GM06990 (cell line): ENCODE results near the gene TMEM59.

Experiments used
- DNase-seq: peaks from one replicate; pipeline ENCODE4 v3.0.0-alpha.2; 2011; ENCODE audit not compliant: insufficient read length; ENCODE audit errors: extremely low read depth
- H3K27me3 ChIP-seq: replicated peaks from 2 replicates; pipeline ENCODE4 v1.6.0; 2011; ENCODE audit warnings: low read length; ENCODE audit not compliant: control insufficient read depth, insufficient read depth
- H3K36me3 ChIP-seq: 2 replicates; pipeline ENCODE4 v1.5.1; 2011; ENCODE audit warnings: low read length; ENCODE audit not compliant: control insufficient read depth, insufficient read depth
- H3K4me3 ChIP-seq: replicated peaks from 2 replicates; pipeline ENCODE4 v1.5.1; 2011; ENCODE audit warnings: low read depth, mild to moderate bottlenecking, control low read depth, low read length
- TF ChIP-seq, protein P1 (sequence below): IDR thresholded peaks from 2 replicates; pipeline ENCODE4 v1.5.1; 2011; ENCODE audit warnings: low read length, control low read depth, mild to moderate bottlenecking, inconsistent platforms; ENCODE audit not compliant: insufficient read depth, poor library complexity, severe bottlenecking

The TMEM59 gene

DNA sequence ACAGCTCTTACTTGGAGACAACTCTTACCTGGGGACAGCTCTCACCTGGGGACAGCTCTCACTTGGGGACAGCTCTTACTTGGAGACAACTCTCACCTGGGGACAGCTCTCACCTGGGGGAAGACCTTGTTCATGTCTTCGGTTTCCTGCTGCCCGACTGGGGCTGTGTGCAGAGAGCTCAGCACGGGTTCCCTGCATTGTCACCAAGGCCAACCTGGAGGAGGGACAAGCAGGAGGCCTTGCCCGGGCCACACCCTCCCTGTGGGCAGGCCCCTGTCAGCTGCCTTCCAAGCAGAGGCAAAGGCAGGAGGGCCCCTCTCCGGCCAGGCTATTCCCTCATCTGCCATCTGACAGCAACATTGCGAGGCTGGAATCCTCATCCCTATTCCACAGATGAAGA lies 35.0 kb downstream of the TMEM59 start, which contains the start of gene LDLRAD1:
LDLRAD1 (minus strand) TSS at position 208 of the 400 bp plus-strand sequence; CDS start at position 134, 74 bp downstream.
- TF ChIP-seq, protein P1, sequence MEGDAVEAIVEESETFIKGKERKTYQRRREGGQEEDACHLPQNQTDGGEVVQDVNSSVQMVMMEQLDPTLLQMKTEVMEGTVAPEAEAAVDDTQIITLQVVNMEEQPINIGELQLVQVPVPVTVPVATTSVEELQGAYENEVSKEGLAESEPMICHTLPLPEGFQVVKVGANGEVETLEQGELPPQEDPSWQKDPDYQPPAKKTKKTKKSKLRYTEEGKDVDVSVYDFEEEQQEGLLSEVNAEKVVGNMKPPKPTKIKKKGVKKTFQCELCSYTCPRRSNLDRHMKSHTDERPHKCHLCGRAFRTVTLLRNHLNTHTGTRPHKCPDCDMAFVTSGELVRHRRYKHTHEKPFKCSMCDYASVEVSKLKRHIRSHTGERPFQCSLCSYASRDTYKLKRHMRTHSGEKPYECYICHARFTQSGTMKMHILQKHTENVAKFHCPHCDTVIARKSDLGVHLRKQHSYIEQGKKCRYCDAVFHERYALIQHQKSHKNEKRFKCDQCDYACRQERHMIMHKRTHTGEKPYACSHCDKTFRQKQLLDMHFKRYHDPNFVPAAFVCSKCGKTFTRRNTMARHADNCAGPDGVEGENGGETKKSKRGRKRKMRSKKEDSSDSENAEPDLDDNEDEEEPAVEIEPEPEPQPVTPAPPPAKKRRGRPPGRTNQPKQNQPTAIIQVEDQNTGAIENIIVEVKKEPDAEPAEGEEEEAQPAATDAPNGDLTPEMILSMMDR, result no peak
- H3K36me3 ChIP-seq, result no peaks in the 10 kb centered on the region
- no peak within 1 kb of the TSS for H3K4me3 ChIP-seq
- no peak for DNase-seq
- H3K27me3 ChIP-seq, result peaks cover 3% of the 10 kb centered on the region

DNA sequence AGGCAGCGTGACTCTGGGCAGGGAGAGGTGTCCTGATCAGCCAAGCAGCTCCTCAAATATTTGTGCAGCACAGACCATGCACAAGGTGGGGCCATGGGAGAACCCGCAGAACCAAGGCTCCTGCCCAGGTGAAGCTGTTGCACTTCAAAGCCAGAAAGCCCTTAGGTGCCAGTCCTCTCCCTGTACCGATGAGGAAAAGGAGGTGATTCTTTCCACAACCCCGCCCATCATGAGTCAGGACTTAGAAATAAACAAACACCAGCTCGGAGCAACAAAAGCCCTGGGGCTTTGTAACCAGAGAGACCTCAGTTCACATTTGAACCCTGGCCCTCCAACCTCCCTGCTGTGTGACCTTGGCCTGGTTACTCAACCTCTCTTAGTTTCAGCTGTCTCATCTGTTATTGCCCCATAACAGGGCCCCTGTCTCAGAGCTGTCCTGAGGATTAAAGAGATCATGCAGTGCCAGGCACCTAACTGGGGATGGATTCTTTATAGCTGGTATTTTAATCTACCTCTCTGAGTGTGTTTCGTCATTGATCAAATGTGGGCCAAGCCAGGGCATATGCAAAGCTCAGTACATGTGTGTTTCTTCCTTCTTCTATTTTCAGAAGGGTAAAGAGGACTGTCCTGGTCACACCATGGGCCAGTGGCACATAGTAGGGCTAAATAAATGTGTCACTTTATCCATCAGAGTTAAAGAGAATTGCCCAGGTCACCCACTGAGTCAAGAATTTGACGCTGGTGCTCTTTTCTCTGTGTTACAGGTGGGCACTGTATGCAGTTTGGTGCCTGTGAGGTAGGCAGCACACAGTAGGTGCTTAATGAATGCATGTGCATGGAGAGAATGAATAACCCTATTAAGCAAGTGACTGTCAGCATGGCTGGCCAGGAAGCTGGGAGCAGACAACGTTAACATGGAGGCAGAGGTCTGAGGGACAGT lies 36.4 kb downstream of the TMEM59 start:
- DNase-seq, result no peak
- H3K36me3 ChIP-seq, result no peaks in the 10 kb centered on the region
- H3K4me3 ChIP-seq, result no peak overlapping the region
- TF ChIP-seq, protein P1, result no peak
- peaks cover 3% of the 10 kb centered on the region for H3K27me3 ChIP-seq

DNA sequence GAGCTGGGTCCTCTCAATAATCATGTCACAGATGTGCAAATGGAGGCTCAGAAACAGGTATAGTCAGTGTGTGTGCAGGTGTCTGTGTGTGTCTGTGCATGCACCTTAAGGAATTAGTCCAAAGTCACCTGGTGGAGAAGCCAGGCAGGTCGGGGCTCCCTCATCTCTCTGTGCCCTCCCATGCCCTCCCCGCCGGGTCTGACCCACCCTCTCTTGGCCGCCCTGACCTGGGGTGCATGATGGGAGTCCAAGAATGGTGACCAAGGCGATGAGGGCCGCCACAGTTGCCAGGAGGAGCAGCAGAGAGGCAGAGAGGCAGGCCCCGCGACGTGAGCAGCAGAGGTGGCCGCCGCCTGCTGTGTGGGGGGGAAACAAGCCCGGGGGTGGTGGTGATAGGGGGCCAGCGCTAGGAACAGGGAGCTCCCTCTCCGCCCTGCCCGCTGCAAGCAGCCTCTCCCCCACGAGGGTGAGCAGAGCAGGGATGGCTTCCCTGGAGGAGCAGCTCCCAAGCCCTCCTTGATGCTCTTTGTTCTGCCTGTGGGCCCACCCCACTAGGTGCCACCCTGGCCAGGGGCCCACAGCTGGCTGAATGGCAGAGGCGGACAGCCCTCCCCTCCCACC lies 38.9 kb downstream of the TMEM59 start:
- H3K36me3 ChIP-seq, result no peaks in the 10 kb centered on the region
- no peak for DNase-seq
- no peak overlapping the region for H3K4me3 ChIP-seq
- TF ChIP-seq, protein P1, result no peak
- H3K27me3 ChIP-seq, result peaks cover 4% of the 10 kb centered on the region

DNA sequence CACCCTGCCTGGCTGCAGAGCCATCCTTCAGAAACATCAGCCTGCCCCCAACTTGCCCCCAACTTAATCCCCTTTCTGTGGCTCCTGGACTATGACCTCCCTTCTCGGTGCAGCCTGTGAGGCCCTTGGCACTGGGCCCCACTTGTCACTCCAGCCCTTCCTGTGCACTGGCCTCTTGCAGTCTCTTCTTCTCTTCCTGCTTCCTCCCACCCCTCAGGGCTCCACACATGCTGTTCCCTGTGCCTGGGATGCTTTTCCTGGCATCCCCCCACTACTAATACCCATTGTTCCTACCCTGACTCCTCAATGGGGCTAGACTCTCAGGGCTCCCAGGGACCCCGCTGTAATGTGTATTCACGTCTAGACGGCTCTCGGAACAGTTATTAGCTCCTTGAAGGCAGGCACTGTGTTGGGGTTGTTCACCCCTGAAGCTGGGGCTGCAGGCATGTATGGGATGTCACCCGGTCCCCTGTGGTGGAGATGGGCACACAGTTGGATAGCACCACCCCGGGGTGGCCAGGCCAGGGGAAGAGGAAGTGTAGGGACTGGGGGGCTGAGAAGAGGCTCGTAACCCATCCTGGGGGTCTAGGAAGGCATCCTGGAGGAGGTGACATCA lies 39.5 kb downstream of the TMEM59 start:
- no peak for DNase-seq
- H3K27me3 ChIP-seq, result peaks cover 5% of the 10 kb centered on the region
- TF ChIP-seq, protein P1, result no peak
- no peaks in the 10 kb centered on the region for H3K36me3 ChIP-seq
- no peak overlapping the region for H3K4me3 ChIP-seq

DNA sequence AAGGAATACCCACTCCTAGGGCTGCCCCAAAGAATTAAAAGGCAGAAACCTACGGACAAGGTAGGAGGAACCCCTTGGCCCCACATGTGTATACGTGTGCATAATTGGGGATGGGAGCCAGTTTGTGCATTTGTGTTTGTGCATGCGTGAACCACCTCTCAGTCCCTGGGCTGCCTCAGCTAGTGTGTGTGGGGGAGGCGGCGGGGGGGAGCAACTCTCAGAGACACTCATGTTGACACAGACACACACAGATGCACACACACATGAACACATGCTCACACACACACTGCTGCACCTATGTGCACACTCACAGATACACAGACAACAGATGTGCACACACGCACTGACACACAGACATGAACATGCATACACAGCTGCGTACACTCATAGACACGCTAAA lies 40.1 kb downstream of the TMEM59 start:
- TF ChIP-seq, protein P1, result no peak
- H3K36me3 ChIP-seq, result no peaks in the 10 kb centered on the region
- peaks cover 5% of the 10 kb centered on the region for H3K27me3 ChIP-seq
- no peak for DNase-seq
- H3K4me3 ChIP-seq, result no peak overlapping the region
